Smooth muscle cell (in vitro differentiated cells): ENCODE results near the gene SGTA. TPM values are rescaled to one million over a fixed set of nuclear protein-coding genes. Genes with fewer than 3 reads are reported as not detected.

Experiments
- DNase-seq: peaks from one replicate; lab custom pipeline; 2025; ENCODE audit not compliant: unreplicated experiment; lab: John Stamatoyannopoulos, UW
- H2AFZ ChIP-seq: fragments of 200-600 bp; sonication (generic); 2 replicates; pipeline ENCODE4 v1.6.0; 2016; ENCODE audit warnings: antibody characterized with exemption, low read depth, mild to moderate bottlenecking
- H3F3A ChIP-seq: fragments of 200-600 bp; sonication (generic); 2 replicates; pipeline ENCODE4 v1.6.0; 2017; ENCODE audit warnings: antibody characterized with exemption, low read depth
- H3K27ac ChIP-seq: fragments of 200-600 bp; sonication (generic); 2 replicates; pipeline ENCODE4 v1.5.1; 2016; ENCODE audit warnings: low read depth, mild to moderate bottlenecking
- H3K27me3 ChIP-seq: fragments of 200-600 bp; sonication (generic); 2 replicates; pipeline ENCODE4 v1.6.1; 2016; ENCODE audit warnings: low read depth, mild to moderate bottlenecking
- H3K36me3 ChIP-seq: fragments of 200-600 bp; sonication (generic); 2 replicates; pipeline ENCODE4 v1.5.1; 2016; ENCODE audit warnings: low read depth
- H3K4me1 ChIP-seq: fragments of 200-600 bp; sonication (generic); 2 replicates; pipeline ENCODE4 v1.5.1; 2016; ENCODE audit warnings: low read depth
- H3K4me2 ChIP-seq: fragments of 200-600 bp; sonication (generic); 2 replicates; pipeline ENCODE4 v1.6.0; 2016; ENCODE audit warnings: mild to moderate bottlenecking
- H3K4me3 ChIP-seq: fragments of 200-600 bp; sonication (generic); 2 replicates; pipeline ENCODE4 v1.5.1; 2016; ENCODE audit warnings: mild to moderate bottlenecking
- H3K79me2 ChIP-seq: fragments of 200-600 bp; sonication (generic); 2 replicates; pipeline ENCODE4 v1.6.0; 2016; ENCODE audit warnings: low read depth, mild to moderate bottlenecking
- H3K9ac ChIP-seq: fragments of 200-600 bp; sonication (generic); 2 replicates; pipeline ENCODE4 v1.6.0; 2016; ENCODE audit warnings: low read depth
- H3K9me3 ChIP-seq: fragments of 200-600 bp; sonication (generic); replicated peaks from 2 replicates; pipeline ENCODE4 v1.5.1; 2016; ENCODE audit warnings: low read depth
- H4K20me1 ChIP-seq: fragments of 200-600 bp; sonication (generic); 2 replicates; pipeline ENCODE4 v1.6.0; 2016; ENCODE audit warnings: low read depth
- CTCF ChIP-seq: fragments of 200-600 bp; sonication (generic); IDR thresholded peaks from 2 replicates; pipeline ENCODE4 v1.5.1; 2017; ENCODE audit warnings: borderline replicate concordance, mild to moderate bottlenecking, antibody characterized with exemption; ENCODE audit not compliant: insufficient read depth, poor library complexity, severe bottlenecking
- WGBS: methylation state at CpG from one replicate; pipeline ENCODE4 v1.1.7; 2016; ENCODE audit warnings: low lambda C conversion rate; 5-methylcytosine and 5-hydroxymethylcytosine counted together
- polyA plus RNA-seq: library from polyadenylated mRNA; unstranded; fragments of >200 nt; fragmentation: Nextera tagmentation; extraction: Ambion mirVana; gene quantifications from 2 replicates; pipeline ENCODE4 v1.2.1, GENCODE V29; 2016
- total RNA-seq: library from RNA; depleted of rRNA; stranded (reverse); fragments of >200 nt; gene quantifications from 2 replicates; pipeline ENCODE4 v1.2.3, GENCODE V29; 2014

Gene SGTA
- total and polyA plus RNA-seq, 2 experiments from 2014 or later, result 34.4 to 71.2 TPM

GRCh38 chr19:2711172-2711874, 71.8 kb downstream of the SGTA start:
- H3K4me2 ChIP-seq, result peak overlapping the region; percentile 47
- peaks cover 4% of the 10 kb centered on the region for H3K9me3 ChIP-seq
- TF ChIP-seq CTCF, result no peak
- H4K20me1 ChIP-seq, result no peaks in the 10 kb centered on the region
- WGBS, result 62% methylated on average over 17 of the region's 17 CpGs
- no peaks in the 10 kb centered on the region for H3F3A ChIP-seq
- H3K27ac ChIP-seq, result peak overlapping the region; percentile 83
- H2AFZ ChIP-seq, result no peak overlapping the region
- H3K36me3 ChIP-seq, result no peaks in the 10 kb centered on the region
- no peaks in the 10 kb centered on the region for H3K4me1 ChIP-seq
- peak overlapping the region; percentile 31 for H3K9ac ChIP-seq
- no peak for DNase-seq
- no peak overlapping the region for H3K4me3 ChIP-seq
- H3K27me3 ChIP-seq, result no peaks in the 10 kb centered on the region
- no peaks in the 10 kb centered on the region for H3K79me2 ChIP-seq

DNA sequence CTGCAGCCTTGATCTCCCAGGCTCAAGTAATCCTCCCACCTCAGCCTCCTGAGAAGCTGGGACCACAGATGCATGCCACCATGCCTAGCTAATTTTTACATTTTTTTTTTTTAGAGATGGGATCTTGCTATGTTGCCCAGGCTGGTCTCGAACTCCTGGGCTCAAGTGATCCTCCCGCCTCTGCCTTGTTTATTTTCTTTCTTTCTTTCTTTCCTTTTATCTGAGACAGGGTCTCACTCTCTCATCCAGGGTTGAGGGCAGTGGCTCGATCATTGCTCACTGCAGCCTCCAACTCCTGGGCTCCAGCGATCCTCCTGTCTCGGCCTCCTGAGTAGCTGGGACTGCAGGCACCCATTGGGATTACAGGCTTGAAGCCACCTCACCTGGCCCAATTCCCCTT, 76.8 kb downstream of the SGTA start:
- H3K9ac ChIP-seq, result no peak overlapping the region
- H3K27me3 ChIP-seq, result peaks cover 9% of the 10 kb centered on the region
- no peak overlapping the region for H3K27ac ChIP-seq
- no peak for TF ChIP-seq CTCF
- H3K4me1 ChIP-seq, result no peaks in the 10 kb centered on the region
- H2AFZ ChIP-seq, result no peak overlapping the region
- 98% methylated on average over 5 of the region's 5 CpGs for WGBS
- H3K79me2 ChIP-seq, result no peaks in the 10 kb centered on the region
- H3K9me3 ChIP-seq, result no peaks in the 10 kb centered on the region
- no peak overlapping the region for H3K4me3 ChIP-seq
- no peaks in the 10 kb centered on the region for H3F3A ChIP-seq
- no peaks in the 10 kb centered on the region for H4K20me1 ChIP-seq
- no peaks in the 10 kb centered on the region for H3K36me3 ChIP-seq
- no peak for DNase-seq
- no peak overlapping the region for H3K4me2 ChIP-seq

Other genes with a start within 250 kb of the SGTA start
- 1.7 and 2.1 TPM in 2 replicates for gene GNG7, start 80.6 kb downstream of the SGTA start, total RNA-seq
- gene GNG7, start 80.6 kb downstream of the SGTA start, polyA plus RNA-seq, result 2.3 and 2.6 TPM in 2 replicates
- gene DIRAS1, start 61.9 kb downstream of the SGTA start, total RNA-seq, result 6.7 and 7.9 TPM in 2 replicates
- gene DIRAS1, start 61.9 kb downstream of the SGTA start, polyA plus RNA-seq, result 7.2 and 11.3 TPM in 2 replicates
- 24.2 and 25.2 TPM in 2 replicates for gene SLC39A3, start 43.3 kb downstream of the SGTA start, total RNA-seq
- 46.1 and 56.1 TPM in 2 replicates for gene SLC39A3, start 43.3 kb downstream of the SGTA start, polyA plus RNA-seq
- 40.5 and 42.5 TPM in 2 replicates for gene THOP1, start 2.2 kb upstream of the SGTA start, total RNA-seq
- 65.6 and 68.7 TPM in 2 replicates for gene THOP1, start 2.2 kb upstream of the SGTA start, polyA plus RNA-seq
- gene ZNF554, start 36.6 kb upstream of the SGTA start, total RNA-seq, result 3.0 and 4.8 TPM in 2 replicates
- gene ZNF554, start 36.6 kb upstream of the SGTA start, polyA plus RNA-seq, result 2.3 and 4.6 TPM in 2 replicates
- 4.9 and 10.0 TPM in 2 replicates for gene ZNF555, start 58.2 kb upstream of the SGTA start, total RNA-seq
- gene ZNF555, start 58.2 kb upstream of the SGTA start, polyA plus RNA-seq, result 3.2 and 6.1 TPM in 2 replicates
- gene ZNF556, start 84.1 kb upstream of the SGTA start, total RNA-seq, result 0.04 TPM in 1 of 2 replicates, not detected in the other
- not detected in 2 replicates for gene ZNF556, start 84.1 kb upstream of the SGTA start, polyA plus RNA-seq
- 1.2 and 2.3 TPM in 2 replicates for gene ZNF57, start 117.7 kb upstream of the SGTA start, total RNA-seq
- 0.40 and 1.7 TPM in 2 replicates for gene ZNF57, start 117.7 kb upstream of the SGTA start, polyA plus RNA-seq
- gene ZNF77, start 161.7 kb upstream of the SGTA start, total RNA-seq, result 2.5 and 4.5 TPM in 2 replicates
- gene ZNF77, start 161.7 kb upstream of the SGTA start, polyA plus RNA-seq, result 2.3 and 3.5 TPM in 2 replicates
- 0.27 and 4.1 TPM in 2 replicates for gene TLE6, start 194.3 kb upstream of the SGTA start, total RNA-seq
- 0.70 and 3.2 TPM in 2 replicates for gene TLE6, start 194.3 kb upstream of the SGTA start, polyA plus RNA-seq
- gene TLE2, start 246.0 kb upstream of the SGTA start, total RNA-seq, result 7.1 and 7.7 TPM in 2 replicates
- 13.6 and 14.9 TPM in 2 replicates for gene TLE2, start 246.0 kb upstream of the SGTA start, polyA plus RNA-seq